ENCODE results near the gene VIPR2.

DNA sequence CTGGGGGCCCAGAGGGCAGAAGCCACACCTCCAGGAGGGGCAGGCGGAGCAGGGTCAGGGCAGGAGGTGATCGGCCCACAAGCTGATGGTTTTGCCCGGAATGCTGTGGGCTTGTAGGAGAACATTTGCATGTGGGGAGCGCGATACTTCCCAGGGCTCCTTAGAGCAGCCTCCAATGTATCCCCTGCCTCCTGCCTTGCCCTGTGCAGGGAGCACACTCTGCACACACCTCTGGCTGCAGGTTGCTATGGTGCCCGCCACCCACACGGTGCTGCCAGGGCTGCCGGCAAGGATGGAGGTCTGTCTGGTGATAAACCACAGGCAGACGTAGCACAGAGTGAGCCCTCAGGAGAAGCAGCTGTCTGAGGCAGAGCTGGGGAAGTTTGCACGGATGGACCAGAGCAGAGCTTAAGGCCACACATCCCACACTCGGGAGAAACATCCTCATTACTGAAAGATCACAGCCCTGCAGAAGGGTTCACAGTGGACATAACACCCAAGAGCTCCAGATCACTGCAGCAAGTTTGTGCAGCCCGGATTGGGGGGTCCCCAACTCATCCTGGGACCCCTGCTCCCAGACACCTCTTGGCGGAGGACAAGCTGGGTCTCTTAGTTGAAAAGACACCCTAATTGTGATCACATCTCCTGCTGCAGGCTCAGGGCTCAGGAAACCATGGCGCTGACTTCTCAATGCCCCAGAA is 41.8 kb downstream of the VIPR2 start:
- TF ChIP-seq CTCF (IDR thresholded peaks at IDR 0.05): no peak
- TF ChIP-seq POLR2A (IDR thresholded peaks at IDR 0.05): no peak
